Measurements from ENCODE around the gene MLST8.
"Not testable (repeated sequence)": the region's sequence is repeated elsewhere in the genome, so short reads cannot be mapped to it uniquely, and the experiment has no call there.

The MLST8 gene

DNA sequence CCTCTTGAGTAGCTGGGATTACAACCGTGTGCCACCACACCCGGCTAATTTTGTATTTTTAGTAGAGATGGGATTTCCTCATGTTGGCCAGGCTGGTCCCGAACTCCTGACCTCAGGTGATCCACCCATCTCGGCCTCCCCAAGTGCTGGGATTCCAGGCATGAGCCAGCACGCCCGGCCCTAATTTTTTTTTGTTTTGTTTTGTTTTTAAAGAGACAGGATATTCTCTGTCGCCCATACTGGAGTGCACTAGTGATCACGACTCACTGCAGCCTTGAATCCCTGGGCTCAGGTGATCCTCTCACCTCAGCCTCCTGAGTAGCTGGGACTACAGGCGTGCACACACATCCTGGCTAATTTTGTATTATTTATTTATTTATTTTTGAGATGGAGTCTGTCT lies 35.1 kb downstream of the MLST8 start:
- not testable (repeated sequence) for H3K23ac ChIP-seq (ENCODE audit: low read length in 2 of 2); H4K91ac ChIP-seq (ENCODE audit: low read length); H3K4me3 ChIP-seq (ENCODE audit: insufficient read depth in 1 of 2, low read depth in 1 of 2, low read length in 2 of 2); H2BK15ac ChIP-seq (ENCODE audit: low read depth, poor library complexity, severe bottlenecking); H2BK120ac ChIP-seq (ENCODE audit: low read depth, low read length); H3K14ac ChIP-seq (ENCODE audit: low read length in 2 of 2); H2AK5ac ChIP-seq (ENCODE audit: low read length, severe bottlenecking); H2BK5ac ChIP-seq (ENCODE audit: low read depth, low read length, poor library complexity, severe bottlenecking); H3K27ac ChIP-seq (ENCODE audit: low read length, poor library complexity, severe bottlenecking); H3K4ac ChIP-seq (ENCODE audit: low read depth in 1 of 2, low read length in 2 of 2); H2BK12ac ChIP-seq (ENCODE audit: low read length in 2 of 2); H4K8ac ChIP-seq (ENCODE audit: low read length); DNase-seq; H3K9ac ChIP-seq (ENCODE audit: low read length); H3K18ac ChIP-seq (ENCODE audit: low read depth in 1 of 2, low read length in 2 of 2); H3K4me2 ChIP-seq (ENCODE audit: low read length, poor library complexity, severe bottlenecking); H3K9me3 ChIP-seq (ENCODE audit: control insufficient read depth, low read length); H2AFZ ChIP-seq (ENCODE audit: low read depth, low read length)
- 94% methylated on average over 8 of the region's 9 CpGs for WGBS
- peaks cover 43 to 72% of the 10 kb centered on the region in 2 experiments for H3K36me3 ChIP-seq (ENCODE audit: control insufficient read depth in 1 of 2, insufficient read depth in 2 of 2, low read depth in 1 of 2, low read length in 2 of 2)
- H3K27me3 ChIP-seq (ENCODE audit: control insufficient read depth in 1 of 2, insufficient read depth in 1 of 2, low read length in 2 of 2): peaks cover 3 to 18% of the 10 kb centered on the region in 2 experiments
- H3K4me1 ChIP-seq (ENCODE audit: control insufficient read depth, insufficient read depth, low read depth, low read length): peaks cover 22% of the 10 kb centered on the region
- peaks cover 15% of the 10 kb centered on the region for H3K79me1 ChIP-seq (replicated peaks; ENCODE audit: low read length, poor library complexity, severe bottlenecking)

DNA sequence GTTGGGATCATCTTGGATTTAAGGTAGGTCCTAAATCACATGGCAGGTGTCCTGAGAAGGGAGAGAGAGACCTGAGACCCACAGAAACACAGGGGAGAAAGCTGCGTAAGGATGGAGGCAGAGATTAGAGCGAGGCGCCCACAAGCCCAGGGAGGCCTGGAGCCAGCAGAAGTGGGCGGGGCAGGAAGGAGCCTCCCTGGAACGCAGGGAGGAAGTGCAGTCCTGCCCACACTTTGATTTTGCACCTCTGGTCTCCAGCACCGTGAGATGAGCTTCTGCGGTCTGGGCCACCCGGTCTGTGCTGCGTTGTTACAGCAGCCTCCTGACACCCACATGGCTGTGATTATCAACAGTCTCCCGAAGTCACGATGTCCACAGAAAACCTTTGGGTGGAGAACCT lies 37.3 kb downstream of the MLST8 start:
- Histone ChIP-seq H2BK120ac (ENCODE audit: low read depth, low read length) (no peak overlapping the region), H3K79me1 (replicated peaks; ENCODE audit: low read length, poor library complexity, severe bottlenecking) (peaks cover 24% of the 10 kb centered on the region), H3K4ac (ENCODE audit: low read depth in 1 of 2, low read length in 2 of 2) (no peak overlapping the region), H2BK12ac (ENCODE audit: low read length in 2 of 2) (no peak overlapping the region), H2AK5ac (ENCODE audit: low read length, severe bottlenecking) (no peak overlapping the region), H3K4me1 (ENCODE audit: control insufficient read depth, insufficient read depth, low read depth, low read length) (peaks cover 5% of the 10 kb centered on the region), H2BK5ac (ENCODE audit: low read depth, low read length, poor library complexity, severe bottlenecking) (no peak overlapping the region), H3K9ac (ENCODE audit: low read length) (no peak overlapping the region), H3K9me3 (ENCODE audit: control insufficient read depth, low read length) (no peaks in the 10 kb centered on the region), H4K91ac (ENCODE audit: low read length) (no peak overlapping the region), H3K36me3 (ENCODE audit: control insufficient read depth in 1 of 2, insufficient read depth in 2 of 2, low read depth in 1 of 2, low read length in 2 of 2) (peaks cover 52 to 64% of the 10 kb centered on the region in 2 experiments), H3K18ac (ENCODE audit: low read depth in 1 of 2, low read length in 2 of 2) (no peak overlapping the region), H3K27ac (ENCODE audit: low read length, poor library complexity, severe bottlenecking) (no peak overlapping the region), H4K8ac (ENCODE audit: low read length) (no peak overlapping the region), H3K14ac (ENCODE audit: low read length in 2 of 2) (no peak overlapping the region), H3K4me3 (ENCODE audit: insufficient read depth in 1 of 2, low read depth in 1 of 2, low read length in 2 of 2) (no peak overlapping the region), H3K23ac (ENCODE audit: low read length in 2 of 2) (no peak overlapping the region), H2AFZ (ENCODE audit: low read depth, low read length) (no peak overlapping the region), H3K27me3 (ENCODE audit: control insufficient read depth in 1 of 2, insufficient read depth in 1 of 2, low read length in 2 of 2) (peaks cover 0 to 4% of the 10 kb centered on the region in 2 experiments), H2BK15ac (ENCODE audit: low read depth, poor library complexity, severe bottlenecking) (no peak overlapping the region), H3K4me2 (ENCODE audit: low read length, poor library complexity, severe bottlenecking) (no peak overlapping the region)
- no peak for DNase-seq
- WGBS: 93% methylated on average over 11 of the region's 11 CpGs

- H3K79me1 ChIP-seq (replicated peaks; ENCODE audit: low read length, poor library complexity, severe bottlenecking): peaks cover 24% of the 10 kb centered on the region
- no peak overlapping the region for H3K4me3 ChIP-seq (ENCODE audit: insufficient read depth in 1 of 2, low read depth in 1 of 2, low read length in 2 of 2)
- no peaks in the 10 kb centered on the region for H3K9me3 ChIP-seq (ENCODE audit: control insufficient read depth, low read length)
- H2BK120ac ChIP-seq (ENCODE audit: low read depth, low read length): no peak overlapping the region
- no peak overlapping the region for H2BK15ac ChIP-seq (ENCODE audit: low read depth, poor library complexity, severe bottlenecking)
- no peak overlapping the region for H4K8ac ChIP-seq (ENCODE audit: low read length)
- no peak for DNase-seq
- H2BK12ac ChIP-seq (ENCODE audit: low read length in 2 of 2): no peak overlapping the region
- H3K14ac ChIP-seq (ENCODE audit: low read length in 2 of 2): no peak overlapping the region
- peaks cover 52 to 59% of the 10 kb centered on the region in 2 experiments for H3K36me3 ChIP-seq (ENCODE audit: control insufficient read depth in 1 of 2, insufficient read depth in 2 of 2, low read depth in 1 of 2, low read length in 2 of 2)
- H3K4ac ChIP-seq (ENCODE audit: low read depth in 1 of 2, low read length in 2 of 2): no peak overlapping the region
- H3K4me1 ChIP-seq (ENCODE audit: control insufficient read depth, insufficient read depth, low read depth, low read length): peaks cover 2% of the 10 kb centered on the region
- H3K27me3 ChIP-seq (ENCODE audit: control insufficient read depth in 1 of 2, insufficient read depth in 1 of 2, low read length in 2 of 2): no peaks in the 10 kb centered on the region
- H3K4me2 ChIP-seq (ENCODE audit: low read length, poor library complexity, severe bottlenecking): no peak overlapping the region
- H3K27ac ChIP-seq (ENCODE audit: low read length, poor library complexity, severe bottlenecking): no peak overlapping the region
- no peak overlapping the region for H3K18ac ChIP-seq (ENCODE audit: low read depth in 1 of 2, low read length in 2 of 2)
- no peak overlapping the region for H3K23ac ChIP-seq (ENCODE audit: low read length in 2 of 2)
- H2AK5ac ChIP-seq (ENCODE audit: low read length, severe bottlenecking): no peak overlapping the region
- H4K91ac ChIP-seq (ENCODE audit: low read length): no peak overlapping the region
- H2BK5ac ChIP-seq (ENCODE audit: low read depth, low read length, poor library complexity, severe bottlenecking): no peak overlapping the region
- 96% methylated on average over 19 of the region's 19 CpGs for WGBS
- no peak overlapping the region for H2AFZ ChIP-seq (ENCODE audit: low read depth, low read length)
- H3K9ac ChIP-seq (ENCODE audit: low read length): no peak overlapping the region
Observed at GRCh38 chr16:2243031-2243528, 37.8 kb downstream of the MLST8 start.

- WGBS: 97% methylated on average over 11 of the region's 11 CpGs
Observed at GRCh38 chr16:2243781-2244180, 38.5 kb downstream of the MLST8 start.

More at GRCh38 chr16:2243781-2244180, 38.5 kb downstream of the MLST8 start:
- Histone ChIP-seq H3K9me3 (ENCODE audit: control insufficient read depth, low read length) (no peaks in the 10 kb centered on the region), H3K9ac (ENCODE audit: low read length) (no peak overlapping the region), H3K23ac (ENCODE audit: low read length in 2 of 2) (no peak overlapping the region), H3K4me3 (ENCODE audit: insufficient read depth in 1 of 2, low read depth in 1 of 2, low read length in 2 of 2) (no peak overlapping the region), H2BK120ac (ENCODE audit: low read depth, low read length) (no peak overlapping the region), H2AFZ (ENCODE audit: low read depth, low read length) (no peak overlapping the region), H4K91ac (ENCODE audit: low read length) (no peak overlapping the region), H2AK5ac (ENCODE audit: low read length, severe bottlenecking) (no peak overlapping the region), H3K36me3 (ENCODE audit: control insufficient read depth in 1 of 2, insufficient read depth in 2 of 2, low read depth in 1 of 2, low read length in 2 of 2) (peaks cover 52 to 56% of the 10 kb centered on the region in 2 experiments), H3K18ac (ENCODE audit: low read depth in 1 of 2, low read length in 2 of 2) (no peak overlapping the region), H3K14ac (ENCODE audit: low read length in 2 of 2) (no peak overlapping the region), H3K4me2 (ENCODE audit: low read length, poor library complexity, severe bottlenecking) (no peak overlapping the region), H3K79me1 (replicated peaks; ENCODE audit: low read length, poor library complexity, severe bottlenecking) (peaks cover 24% of the 10 kb centered on the region), H2BK12ac (ENCODE audit: low read length in 2 of 2) (no peak overlapping the region), H2BK5ac (ENCODE audit: low read depth, low read length, poor library complexity, severe bottlenecking) (no peak overlapping the region), H4K8ac (ENCODE audit: low read length) (no peak overlapping the region), H3K27ac (ENCODE audit: low read length, poor library complexity, severe bottlenecking) (no peak overlapping the region), H3K27me3 (ENCODE audit: control insufficient read depth in 1 of 2, insufficient read depth in 1 of 2, low read length in 2 of 2) (no peaks in the 10 kb centered on the region), H3K4ac (ENCODE audit: low read depth in 1 of 2, low read length in 2 of 2) (no peak overlapping the region), H3K4me1 (ENCODE audit: control insufficient read depth, insufficient read depth, low read depth, low read length) (peaks cover 2% of the 10 kb centered on the region), H2BK15ac (ENCODE audit: low read depth, poor library complexity, severe bottlenecking) (no peak overlapping the region)
- DNase-seq: no peak

Data from mesenchymal stem cell (in vitro differentiated cells and primary cell).